CD4-positive, alpha-beta T cell treated with Interleukin-4 for 1 hour (primary cell): ENCODE data around the gene EME1.

ENCODE experiments used
- DNase-seq, 2 donors: peaks; one replicate each; pipeline ENCODE4 v3.0.0-alpha.2; 2020 to 2022

EME1 gene

GRCh38 chr17:50364061-50364458 lies 9.0 kb upstream of the EME1 start:
- DNase-seq, result no peak

- no peak for DNase-seq
Observed at GRCh38 chr17:50364715-50365114, 8.3 kb upstream of the EME1 start.

GRCh38 chr17:50365165-50365564 lies 7.9 kb upstream of the EME1 start:
- no peak for DNase-seq

GRCh38 chr17:50365649-50366393 lies 7.2 kb upstream of the EME1 start:
- DNase-seq, result no peak

- no peak for DNase-seq
Observed at GRCh38 chr17:50367401-50367800, 5.6 kb upstream of the EME1 start.

GRCh38 chr17:50370052-50370451 lies 3.0 kb upstream of the EME1 start:
- no peak for DNase-seq

GRCh38 chr17:50371526-50371925 lies 1.5 kb upstream of the EME1 start:
- no peak for DNase-seq

GRCh38 chr17:50372222-50372757 lies 739 bp upstream of the EME1 start:
- no peak for DNase-seq

- DNase-seq, result no peak
Observed at GRCh38 chr17:50373705-50374104, 676 bp downstream of the EME1 start.

- no peak for DNase-seq
Observed at GRCh38 chr17:50375858-50376538, 3.0 kb downstream of the EME1 start.

GRCh38 chr17:50379351-50380132 lies 6.5 kb downstream of the EME1 start:
- no peak for DNase-seq

GRCh38 chr17:50380369-50381259 lies 7.6 kb downstream of the EME1 start:
- DNase-seq, result no peak

- no peak for DNase-seq
Observed at GRCh38 chr17:50381260-50381815, 8.3 kb downstream of the EME1 start.

GRCh38 chr17:50381920-50382319 lies 8.9 kb downstream of the EME1 start:
- DNase-seq, result no peak

GRCh38 chr17:50382931-50383330 lies 9.9 kb downstream of the EME1 start:
- DNase-seq, result no peak

GRCh38 chr17:50386510-50386909 lies 13.5 kb downstream of the EME1 start:
- no peak for DNase-seq

- no peak for DNase-seq
Observed at GRCh38 chr17:50388728-50389127, 15.7 kb downstream of the EME1 start.

GRCh38 chr17:50389534-50389933 lies 16.5 kb downstream of the EME1 start:
- no peak for DNase-seq

- DNase-seq, result no peak
Observed at GRCh38 chr17:50392621-50393020, 19.6 kb downstream of the EME1 start.

- no peak for DNase-seq
Observed at GRCh38 chr17:50393700-50394099, 20.7 kb downstream of the EME1 start.

GRCh38 chr17:50394711-50395110 lies 21.7 kb downstream of the EME1 start:
- DNase-seq, result no peak
